ENCODE measurements around the gene CAPN3. TPM values are rescaled to one million over a fixed set of nuclear protein-coding genes. Genes with fewer than 3 reads are reported as not detected.

CAPN3 gene
- total RNA-seq (12.9 TPM), polyA plus RNA-seq (ENCODE audit: insufficient read depth, low read depth, low replicate concordance) (39.7 TPM)
- long read RNA-seq, donor 1, result 0 reads
- long read RNA-seq, donor 2, partial matches to known transcripts, result 0 of 1 reads
- long read RNA-seq, donor 2, other reads (novel, unspliced or antisense), result 0 of 1 reads
- long read RNA-seq, donor 3, partial matches to known transcripts, result 0 of 5 reads
- long read RNA-seq, donor 3, other reads (novel, unspliced or antisense), result 0 of 5 reads
- long read RNA-seq, donor 4, partial matches to known transcripts, result 0 of 2 reads
- long read RNA-seq, donor 4, other reads (novel, unspliced or antisense), result 0 of 2 reads
- long read RNA-seq, donor 5, partial matches to known transcripts, result 0 of 1 reads
- long read RNA-seq, donor 5, other reads (novel, unspliced or antisense), result 0 of 1 reads
- long read RNA-seq, donor 6, transcript CAPN3-202 (9 exons, 1,271 nt), result major isoform, 10 of 11 reads
- long read RNA-seq, donor 6, partial matches to known transcripts, result 0 of 11 reads
- long read RNA-seq, donor 6, other reads (novel, unspliced or antisense), result 0 of 11 reads
- long read RNA-seq, donor 7, partial matches to known transcripts, result 1 of 5 reads
- long read RNA-seq, donor 7, other reads (novel, unspliced or antisense), result 4 of 5 reads
- long read RNA-seq, donor 8, result 0 reads
- long read RNA-seq, donor 9, result 0 reads
- long read RNA-seq, donor 10, partial matches to known transcripts, result 0 of 1 reads
- long read RNA-seq, donor 10, other reads (novel, unspliced or antisense), result 0 of 1 reads

DNA sequence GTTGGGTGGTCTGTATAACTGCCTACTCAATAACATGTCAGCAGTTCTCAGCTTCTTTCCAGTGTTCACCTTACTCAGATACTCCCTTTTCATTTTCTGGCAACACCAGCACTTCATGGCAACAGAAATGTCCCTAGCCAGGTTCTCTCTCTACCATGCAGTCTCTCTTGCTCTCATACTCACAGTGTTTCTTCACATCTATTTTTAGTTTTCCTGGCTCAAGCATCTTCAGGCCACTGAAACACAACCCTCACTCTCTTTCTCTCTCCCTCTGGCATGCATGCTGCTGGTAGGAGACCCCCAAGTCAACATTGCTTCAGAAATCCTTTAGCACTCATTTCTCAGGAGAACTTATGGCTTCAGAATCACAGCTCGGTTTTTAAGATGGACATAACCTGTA lies at the start of gene CAPN3:
Gene CAPN3, plus strand, starts transcription at position 253 of the 400 bp plus-strand sequence. CDS start 305 bp downstream, outside the sequence.
- Histone ChIP-seq H3K9ac (ENCODE audit: low read length in 3 of 3) (no peak within 1 kb of the TSS), H3K9me3 (ENCODE audit: control insufficient read depth in 2 of 3, insufficient read depth in 1 of 3, low read length in 3 of 3) (no peaks in the 10 kb centered on the region), H3K4me3 (ENCODE audit: low read length in 3 of 3) (no peak within 1 kb of the TSS), H3K27ac (ENCODE audit: low read depth in 2 of 2, low read length in 2 of 2) (no peak within 1 kb of the TSS), H3K27me3 (ENCODE audit: control insufficient read depth, insufficient read depth, low read length) (no peaks in the 10 kb centered on the region), H3K36me3 (ENCODE audit: control insufficient read depth in 2 of 3, insufficient read depth in 3 of 3, low read length in 3 of 3) (peaks cover 0 to 6% (median 2%) of the 10 kb centered on the region in 3 donors), H3K4me1 (ENCODE audit: control insufficient read depth in 2 of 3, insufficient read depth in 2 of 3, low read depth in 1 of 3, low read length in 3 of 3) (no peaks in the 10 kb centered on the region)
- intact Hi-C loops (cut with DNase I), result loop anchor here (10.0 kb wide), 1 partner anchor 66 kb away; no protein-coding TSS in a partner anchor
- no peak for FAIRE-seq
- no peak for TF ChIP-seq CTCF (IDR thresholded peaks at IDR 0.05; ENCODE audit: borderline replicate concordance, extremely low read depth, insufficient read depth)
- DNase-seq, result no peak

DNA sequence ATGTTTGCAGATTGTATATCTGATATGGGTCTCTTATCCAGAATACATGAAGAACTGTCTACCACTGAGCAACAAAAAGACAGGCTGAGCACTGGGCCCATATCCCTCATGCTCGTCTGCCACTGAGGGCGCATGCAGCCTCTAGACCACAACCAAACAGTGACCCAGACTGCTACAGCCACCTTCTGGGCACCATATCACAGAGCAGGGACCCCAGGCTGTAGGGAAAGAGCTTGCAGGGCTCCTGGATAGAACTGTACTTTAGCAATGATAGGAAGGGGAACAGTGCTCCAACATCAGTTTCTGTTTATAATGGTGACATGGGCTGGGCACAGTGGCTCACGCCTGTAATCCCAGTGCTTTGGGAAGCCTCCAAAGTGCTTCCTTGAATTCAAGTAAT lies 45.8 kb upstream of the CAPN3 start:
- H3K27ac ChIP-seq (ENCODE audit: low read depth in 2 of 2, low read length in 2 of 2), result no peak overlapping the region
- H3K9me3 ChIP-seq (ENCODE audit: control insufficient read depth in 2 of 3, insufficient read depth in 1 of 3, low read length in 3 of 3), result no peaks in the 10 kb centered on the region
- H3K27me3 ChIP-seq (ENCODE audit: control insufficient read depth, insufficient read depth, low read length), result no peaks in the 10 kb centered on the region
- H3K9ac ChIP-seq (ENCODE audit: low read length in 3 of 3), result no peak overlapping the region
- no peak for TF ChIP-seq CTCF (IDR thresholded peaks at IDR 0.05; ENCODE audit: borderline replicate concordance, extremely low read depth, insufficient read depth)
- peaks cover 0 to 17% (median 13%) of the 10 kb centered on the region in 3 donors for H3K36me3 ChIP-seq (ENCODE audit: control insufficient read depth in 2 of 3, insufficient read depth in 3 of 3, low read length in 3 of 3)
- intact Hi-C loops (cut with DNase I), result no loop called here
- H3K4me3 ChIP-seq (ENCODE audit: low read length in 3 of 3), result no peak overlapping the region
- no peaks in the 10 kb centered on the region for H3K4me1 ChIP-seq (ENCODE audit: control insufficient read depth in 2 of 3, insufficient read depth in 2 of 3, low read depth in 1 of 3, low read length in 3 of 3)
- FAIRE-seq, result no peak
- no peak for DNase-seq

DNA sequence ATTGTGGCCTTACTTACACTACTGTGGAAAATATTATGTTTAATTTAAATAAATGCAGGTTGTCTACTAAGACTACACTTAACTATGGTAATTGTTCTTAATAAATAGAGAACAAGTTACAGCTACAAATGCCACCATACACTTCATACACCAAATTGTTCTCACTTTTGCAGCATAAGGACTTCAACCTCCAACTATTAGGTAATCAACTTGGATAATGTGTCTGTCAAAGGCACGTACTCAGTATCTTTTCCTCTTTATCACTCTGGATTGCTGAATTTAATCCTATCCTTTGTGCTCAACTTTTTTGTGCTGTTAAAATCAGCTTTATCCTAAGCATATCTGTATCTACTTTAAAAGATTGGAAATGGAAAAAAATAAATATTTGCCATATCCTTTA lies 44.5 kb upstream of the CAPN3 start:
- DNase-seq, result no peak
- Histone ChIP-seq H3K9me3 (ENCODE audit: control insufficient read depth in 2 of 3, insufficient read depth in 1 of 3, low read length in 3 of 3) (no peaks in the 10 kb centered on the region), H3K27ac (ENCODE audit: low read depth in 2 of 2, low read length in 2 of 2) (no peak overlapping the region), H3K9ac (ENCODE audit: low read length in 3 of 3) (no peak overlapping the region), H3K27me3 (ENCODE audit: control insufficient read depth, insufficient read depth, low read length) (no peaks in the 10 kb centered on the region), H3K4me3 (ENCODE audit: low read length in 3 of 3) (no peak overlapping the region), H3K4me1 (ENCODE audit: control insufficient read depth in 2 of 3, insufficient read depth in 2 of 3, low read depth in 1 of 3, low read length in 3 of 3) (no peaks in the 10 kb centered on the region), H3K36me3 (ENCODE audit: control insufficient read depth in 2 of 3, insufficient read depth in 3 of 3, low read length in 3 of 3) (peaks cover 0 to 14% (median 10%) of the 10 kb centered on the region in 3 donors)
- intact Hi-C loops (cut with DNase I), result no loop called here
- TF ChIP-seq CTCF (IDR thresholded peaks at IDR 0.05; ENCODE audit: borderline replicate concordance, extremely low read depth, insufficient read depth), result no peak
- no peak for FAIRE-seq

All from kidney (tissue), 22 donors.